ENCODE results near the gene UST.
A peak's percentile ranks its signal among the peaks of the same experiment; 100 is the strongest.

UST gene

DNA sequence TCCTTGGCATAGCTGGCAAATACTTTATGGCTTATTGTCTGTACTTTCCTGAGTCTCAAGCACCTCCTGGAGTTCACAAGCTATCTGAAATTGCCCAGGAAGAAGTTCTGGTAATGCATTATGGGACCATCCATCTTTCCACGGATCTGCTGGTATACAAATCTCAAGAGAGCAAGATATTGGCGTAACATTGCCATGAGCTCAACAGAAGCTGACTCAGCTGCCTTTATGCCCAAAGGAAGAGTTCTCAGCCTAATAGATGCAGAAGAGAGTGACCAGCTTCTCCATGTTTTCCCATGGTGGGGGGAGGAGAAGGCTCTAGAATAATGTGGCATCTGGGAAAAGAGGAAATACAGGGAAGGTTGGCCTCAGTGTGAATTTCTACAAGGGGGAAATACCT is 78.7 kb downstream of the UST start:
- TF ChIP-seq, protein P1, sequence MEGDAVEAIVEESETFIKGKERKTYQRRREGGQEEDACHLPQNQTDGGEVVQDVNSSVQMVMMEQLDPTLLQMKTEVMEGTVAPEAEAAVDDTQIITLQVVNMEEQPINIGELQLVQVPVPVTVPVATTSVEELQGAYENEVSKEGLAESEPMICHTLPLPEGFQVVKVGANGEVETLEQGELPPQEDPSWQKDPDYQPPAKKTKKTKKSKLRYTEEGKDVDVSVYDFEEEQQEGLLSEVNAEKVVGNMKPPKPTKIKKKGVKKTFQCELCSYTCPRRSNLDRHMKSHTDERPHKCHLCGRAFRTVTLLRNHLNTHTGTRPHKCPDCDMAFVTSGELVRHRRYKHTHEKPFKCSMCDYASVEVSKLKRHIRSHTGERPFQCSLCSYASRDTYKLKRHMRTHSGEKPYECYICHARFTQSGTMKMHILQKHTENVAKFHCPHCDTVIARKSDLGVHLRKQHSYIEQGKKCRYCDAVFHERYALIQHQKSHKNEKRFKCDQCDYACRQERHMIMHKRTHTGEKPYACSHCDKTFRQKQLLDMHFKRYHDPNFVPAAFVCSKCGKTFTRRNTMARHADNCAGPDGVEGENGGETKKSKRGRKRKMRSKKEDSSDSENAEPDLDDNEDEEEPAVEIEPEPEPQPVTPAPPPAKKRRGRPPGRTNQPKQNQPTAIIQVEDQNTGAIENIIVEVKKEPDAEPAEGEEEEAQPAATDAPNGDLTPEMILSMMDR (conservative IDR thresholded peaks at IDR 0.05; ENCODE audit: low read depth, low read length) = no peak
- no peak for DNase-seq (ENCODE audit: low read depth)
- H3K4me3 ChIP-seq (ENCODE audit: low read depth, low read length) = no peak overlapping the region

DNA sequence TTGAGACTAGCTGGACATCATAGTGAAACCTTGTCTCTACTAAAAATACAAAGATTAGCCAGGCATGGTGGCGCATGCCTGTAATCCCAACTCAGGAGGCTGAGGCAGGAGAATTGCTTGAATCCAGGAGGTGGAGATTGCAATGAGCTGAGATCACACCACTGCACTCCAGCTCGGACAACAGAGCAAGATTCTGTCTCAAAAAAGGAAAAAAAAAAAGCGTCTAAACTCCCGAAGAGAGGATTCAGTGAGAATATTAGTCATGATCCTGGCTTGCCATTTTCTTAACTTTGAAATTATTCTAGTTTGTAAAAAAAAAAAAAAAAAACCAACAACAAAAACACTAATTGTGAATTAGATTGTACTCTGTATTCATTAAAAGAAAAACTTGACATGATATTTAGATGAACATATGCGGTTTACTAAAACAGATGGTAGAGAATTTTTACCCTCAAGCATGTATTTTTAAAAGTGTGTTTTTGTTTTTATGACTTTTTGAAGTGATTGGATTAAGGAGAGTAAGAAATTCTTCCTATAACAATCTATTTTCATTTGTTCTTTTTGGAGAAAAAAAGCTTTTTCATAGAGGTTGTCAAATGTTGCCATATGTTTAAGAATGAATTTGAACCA is 80.7 kb downstream of the UST start:
- TF ChIP-seq, protein P1 (conservative IDR thresholded peaks at IDR 0.05; ENCODE audit: low read depth, low read length) = no peak
- H3K4me3 ChIP-seq (ENCODE audit: low read depth, low read length) = no peak overlapping the region
- no peak for DNase-seq (ENCODE audit: low read depth)

DNA sequence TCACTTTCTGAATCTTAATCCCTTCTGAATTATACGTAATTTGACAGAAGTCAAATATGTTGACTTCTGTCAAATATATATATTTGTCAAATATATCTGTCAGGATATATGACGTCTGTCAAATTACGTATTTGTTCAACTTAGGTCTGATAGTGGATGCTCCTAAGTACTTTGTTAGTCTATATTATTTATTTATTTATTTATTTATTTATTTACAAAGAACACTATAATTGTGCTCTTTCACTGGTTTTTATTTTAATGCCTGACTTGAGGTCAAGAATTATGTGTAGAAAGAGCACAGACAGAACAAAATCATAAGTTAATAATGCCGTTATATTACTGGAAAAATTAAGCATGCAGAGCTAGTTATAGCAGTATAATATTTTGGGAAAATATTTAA is 81.2 kb downstream of the UST start:
- TF ChIP-seq, protein P1 (conservative IDR thresholded peaks at IDR 0.05; ENCODE audit: low read depth, low read length) = no peak
- no peak for DNase-seq (ENCODE audit: low read depth)
- no peak overlapping the region for H3K4me3 ChIP-seq (ENCODE audit: low read depth, low read length)

DNA sequence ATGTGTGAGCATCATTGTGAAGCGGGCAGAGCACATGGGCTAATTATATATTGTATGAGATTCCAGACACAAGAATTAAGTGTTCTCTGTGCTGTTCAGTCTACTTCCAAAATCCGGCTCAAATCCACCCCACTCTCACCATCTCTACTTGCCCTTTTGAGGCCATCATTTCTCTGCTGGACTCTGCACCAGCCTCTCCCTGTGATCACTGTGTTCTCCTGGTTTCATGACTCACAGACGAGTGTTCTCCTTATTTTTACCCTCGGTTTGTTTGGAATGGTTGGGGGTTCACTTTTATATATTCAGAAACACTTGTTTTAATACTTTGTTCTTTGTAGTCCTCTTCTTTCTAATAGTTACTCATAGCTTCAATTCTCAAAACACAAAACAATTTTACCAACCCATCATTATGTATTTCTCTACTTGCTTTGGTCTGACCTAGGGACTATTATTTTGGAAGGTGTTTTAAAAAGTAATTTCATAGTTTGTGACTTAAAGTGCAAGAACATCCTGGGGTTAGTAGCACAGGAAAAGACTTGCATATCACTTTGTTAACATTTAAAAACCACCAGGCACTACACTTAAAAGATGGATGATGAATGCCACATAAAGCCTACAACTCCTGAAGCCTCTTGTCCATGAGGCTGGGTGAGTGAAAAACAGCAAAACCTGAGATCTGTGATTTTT is 82.7 kb downstream of the UST start:
- H3K4me3 ChIP-seq (ENCODE audit: low read depth, low read length) = no peak overlapping the region
- DNase-seq (ENCODE audit: low read depth) = no peak
- TF ChIP-seq, protein P1 (conservative IDR thresholded peaks at IDR 0.05; ENCODE audit: low read depth, low read length) = no peak

DNA sequence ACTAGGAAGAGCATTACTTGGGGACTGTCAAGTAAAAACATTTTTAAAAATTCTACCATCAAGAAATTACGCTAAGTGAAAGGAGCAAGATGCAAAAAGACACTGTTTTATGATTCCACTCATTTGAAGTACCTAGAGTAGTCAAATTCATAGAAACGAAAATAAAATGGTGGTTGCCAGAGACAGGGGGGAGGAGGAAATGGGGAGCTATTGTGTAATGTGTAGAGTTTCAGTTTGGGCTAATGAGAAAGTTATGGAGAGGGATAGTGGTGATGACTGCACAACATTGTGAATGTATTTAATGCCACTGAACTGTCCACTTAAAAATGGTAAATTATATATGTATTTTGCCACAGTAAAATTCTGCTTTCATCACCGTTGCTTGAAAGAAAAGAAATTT is 83.8 kb downstream of the UST start:
- TF ChIP-seq, protein P1 (conservative IDR thresholded peaks at IDR 0.05; ENCODE audit: low read depth, low read length) = no peak
- H3K4me3 ChIP-seq (ENCODE audit: low read depth, low read length) = no peak overlapping the region
- no peak for DNase-seq (ENCODE audit: low read depth)

DNA sequence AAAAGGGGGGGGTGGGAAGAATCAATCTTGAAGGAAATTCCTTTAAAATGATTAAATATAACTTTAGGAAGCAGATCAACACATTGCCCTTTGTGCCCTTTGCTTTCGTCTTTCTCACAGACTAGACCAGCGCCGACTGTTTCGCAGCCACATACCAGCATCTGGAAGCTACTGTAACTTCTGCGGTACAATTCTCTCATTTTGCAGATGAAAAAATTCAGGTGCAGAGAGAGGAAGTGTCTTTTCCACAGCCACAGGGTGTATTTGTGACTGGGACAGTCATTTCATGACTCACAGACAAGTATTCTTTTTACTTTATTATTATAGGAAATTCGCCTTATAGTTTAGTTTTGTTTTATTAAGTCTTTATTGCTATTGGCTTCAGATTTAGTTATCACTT is 84.2 kb downstream of the UST start:
- no peak overlapping the region for H3K4me3 ChIP-seq (ENCODE audit: low read depth, low read length)
- TF ChIP-seq, protein P1 (conservative IDR thresholded peaks at IDR 0.05; ENCODE audit: low read depth, low read length) = no peak
- no peak for DNase-seq (ENCODE audit: low read depth)

DNA sequence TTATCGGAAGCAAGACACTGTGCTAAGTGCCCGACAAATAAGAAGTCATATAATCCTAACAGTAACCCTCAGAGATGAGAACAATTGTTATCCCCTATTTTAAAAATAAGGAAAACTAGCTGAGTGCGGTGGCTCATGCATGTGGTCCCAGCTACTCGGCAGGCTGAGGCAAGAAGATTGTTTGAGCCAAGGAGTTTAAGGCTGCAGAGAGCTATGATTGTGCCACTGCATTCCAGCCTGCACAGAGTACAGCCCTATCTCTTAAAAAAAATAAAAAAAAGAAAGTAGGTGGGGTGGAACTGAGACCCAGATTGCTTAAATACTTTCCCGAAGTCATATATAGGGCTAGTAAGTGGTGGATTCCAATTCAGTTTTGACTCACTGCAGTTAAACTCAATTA is 84.7 kb downstream of the UST start:
- TF ChIP-seq, protein P1 (conservative IDR thresholded peaks at IDR 0.05; ENCODE audit: low read depth, low read length) = no peak
- no peak overlapping the region for H3K4me3 ChIP-seq (ENCODE audit: low read depth, low read length)
- DNase-seq (ENCODE audit: low read depth) = peak; percentile 54
